Caco-2 (cell line): ENCODE results near the gene PTTG1IP2. TPM values are rescaled to one million over a fixed set of nuclear protein-coding genes. Genes with fewer than 3 reads are reported as not detected.

Source experiments
- BruUV-seq: library from RNA; stranded (reverse); fragments of 400-500 nt; replicated peaks from 2 replicates; lab custom pipeline; 2021; lab: Mats Ljungman, UMichigan
- CTCF ChIA-PET: fragments of 300-600 bp; sonication (Branson Sonifier 250); formaldehyde crosslinking; loops from one replicate; lab custom pipeline; 2022; ENCODE audit warnings: antibody characterized with exemption; lab: Charles Lee
- POLR2A ChIA-PET: fragments of 300-600 bp; sonication (Branson Sonifier 250); formaldehyde crosslinking; loops from one replicate; lab custom pipeline; 2022; ENCODE audit warnings: antibody characterized with exemption; lab: Charles Lee
- DNase-seq, 2 experiments: peaks; one replicate each; pipeline versions ENCODE4 v3.0.0 to v3.0.0-alpha.2; 2020 to 2022
- H3K27me3 ChIP-seq: replicated peaks from 2 replicates; pipeline ENCODE4 v1.6.0; 2011; ENCODE audit warnings: low read length; ENCODE audit not compliant: control insufficient read depth, insufficient read depth
- H3K36me3 ChIP-seq: 2 replicates; pipeline ENCODE4 v1.5.1; 2011; ENCODE audit warnings: low read length; ENCODE audit not compliant: control insufficient read depth, insufficient read depth
- H3K4me1 ChIP-seq: fragments of 250-450 bp; sonication (Bioruptor Pico); 2 replicates; pipeline ENCODE4 v1.5.1; 2020; ENCODE audit warnings: mild to moderate bottlenecking
- H3K4me3 ChIP-seq: 2 replicates; pipeline ENCODE4 v1.5.1; 2011; ENCODE audit warnings: low read depth, mild to moderate bottlenecking, control low read depth, low read length
- H3K9me3 ChIP-seq: fragments of 250-450 bp; sonication (Bioruptor Pico); 2 replicates; pipeline ENCODE4 v1.5.1; 2020; ENCODE audit warnings: mild to moderate bottlenecking, moderate library complexity
- H3K27ac Mint-ChIP-seq: one replicate; pipeline ENCODE4 v1.8.0; 2022; ENCODE audit warnings: mixed read lengths; ENCODE audit not compliant: unreplicated experiment
- H3K27me3 Mint-ChIP-seq: one replicate; pipeline ENCODE4 v1.8.0; 2022; ENCODE audit warnings: mixed read lengths; ENCODE audit not compliant: insufficient read depth, unreplicated experiment
- H3K36me3 Mint-ChIP-seq: one replicate; pipeline ENCODE4 v1.8.0; 2022; ENCODE audit warnings: mild to moderate bottlenecking, mixed read lengths; ENCODE audit not compliant: insufficient read depth, unreplicated experiment
- H3K4me1 Mint-ChIP-seq: one replicate; pipeline ENCODE4 v1.8.0; 2022; ENCODE audit warnings: low read depth, mixed read lengths; ENCODE audit not compliant: unreplicated experiment
- H3K4me3 Mint-ChIP-seq: one replicate; pipeline ENCODE4 v1.8.0; 2022; ENCODE audit warnings: mild to moderate bottlenecking, moderate library complexity, mixed read lengths; ENCODE audit not compliant: unreplicated experiment
- H3K9me3 Mint-ChIP-seq: one replicate; pipeline ENCODE4 v1.8.0; 2022; ENCODE audit warnings: mixed read lengths; ENCODE audit not compliant: unreplicated experiment
- CTCF ChIP-seq, 2 experiments: fragments of 200-600 bp in 1 of 2; IDR thresholded peaks; 1 replicate in 1 of 2; 2 replicates in 1 of 2; pipeline versions ENCODE4 v1.5.1 to v1.8.0; 2011 to 2022; ENCODE audit warnings: antibody characterized with exemption in 1 of 2, control low read depth in 1 of 2, inconsistent platforms in 1 of 2, low read depth in 1 of 2, low read length in 1 of 2, mild to moderate bottlenecking in 1 of 2, moderate library complexity in 1 of 2; ENCODE audit not compliant: insufficient read depth in 1 of 2, severe bottlenecking in 1 of 2, unreplicated experiment in 1 of 2
- intact Hi-C: fragments of 100-400 bp; cut with micrococcal nuclease; formaldehyde crosslinking; loops from one replicate; pipeline ENCODE4 v1.10.0; 2022; ENCODE audit not compliant: unreplicated experiment
- total RNA-seq: library from RNA; stranded (reverse); gene quantifications from 2 replicates; pipeline ENCODE4 v1.2.3, GENCODE V29; 2022

Gene PTTG1IP2
- total RNA-seq, 1 experiment from 2014 or later: not detected

- Mint-ChIP-seq H3K27me3 (peaks cover 10% of the 10 kb centered on the region), H3K9me3 (no peaks in the 10 kb centered on the region), H3K27ac (no peak overlapping the region), H3K4me3 (no peak overlapping the region), H3K36me3 (no peaks in the 10 kb centered on the region), H3K4me1 (no peaks in the 10 kb centered on the region)
- no peaks in the 10 kb centered on the region for H3K27me3 ChIP-seq
- ChIA-PET POLR2A (no interaction called here), CTCF (no interaction called here)
- no peak for TF ChIP-seq CTCF (IDR thresholded peaks at IDR 0.05; ENCODE audit: insufficient read depth in 1 of 2, low read depth in 1 of 2, low read length in 1 of 2, severe bottlenecking in 1 of 2, unreplicated experiment in 1 of 2)
- H3K36me3 ChIP-seq: no peaks in the 10 kb centered on the region
- H3K4me3 ChIP-seq: no peak overlapping the region
- intact Hi-C loops: no loop called here
- H3K9me3 ChIP-seq: no peaks in the 10 kb centered on the region
- H3K4me1 ChIP-seq: no peaks in the 10 kb centered on the region
- BruUV-seq: no TSS peak
- DNase-seq: no peak
Measured at GRCh38 chr7:90536449-90536848, 67.0 kb downstream of the PTTG1IP2 start.

- H3K36me3 Mint-ChIP-seq: no peaks in the 10 kb centered on the region
- Histone ChIP-seq H3K4me1 (no peaks in the 10 kb centered on the region), H3K4me3 (no peak overlapping the region), H3K36me3 (no peaks in the 10 kb centered on the region), H3K27me3 (no peaks in the 10 kb centered on the region), H3K9me3 (no peaks in the 10 kb centered on the region)
- H3K27me3 Mint-ChIP-seq: peaks cover 8% of the 10 kb centered on the region
- ChIA-PET POLR2A (no interaction called here), CTCF (no interaction called here)
- BruUV-seq: no TSS peak
- no peak overlapping the region for H3K27ac Mint-ChIP-seq
- no peak for DNase-seq
- H3K9me3 Mint-ChIP-seq: no peaks in the 10 kb centered on the region
- no peaks in the 10 kb centered on the region for H3K4me1 Mint-ChIP-seq
- intact Hi-C loops: no loop called here
- no peak overlapping the region for H3K4me3 Mint-ChIP-seq
- TF ChIP-seq CTCF (IDR thresholded peaks at IDR 0.05; ENCODE audit: insufficient read depth in 1 of 2, low read depth in 1 of 2, low read length in 1 of 2, severe bottlenecking in 1 of 2, unreplicated experiment in 1 of 2): no peak
Measured at GRCh38 chr7:90538405-90538804, 69.0 kb downstream of the PTTG1IP2 start.

- Mint-ChIP-seq H3K36me3 (no peaks in the 10 kb centered on the region), H3K27me3 (peaks cover 8% of the 10 kb centered on the region), H3K9me3 (no peaks in the 10 kb centered on the region), H3K4me3 (no peak overlapping the region), H3K27ac (no peak overlapping the region), H3K4me1 (no peaks in the 10 kb centered on the region)
- intact Hi-C loops: no loop called here
- H3K27me3 ChIP-seq: no peaks in the 10 kb centered on the region
- H3K9me3 ChIP-seq: no peaks in the 10 kb centered on the region
- H3K4me1 ChIP-seq: no peaks in the 10 kb centered on the region
- POLR2A ChIA-PET: no interaction called here
- no TSS peak for BruUV-seq
- CTCF ChIA-PET: no interaction called here
- TF ChIP-seq CTCF (IDR thresholded peaks at IDR 0.05; ENCODE audit: insufficient read depth in 1 of 2, low read depth in 1 of 2, low read length in 1 of 2, severe bottlenecking in 1 of 2, unreplicated experiment in 1 of 2): no peak
- DNase-seq: no peak
- H3K36me3 ChIP-seq: no peaks in the 10 kb centered on the region
- no peak overlapping the region for H3K4me3 ChIP-seq
Measured at GRCh38 chr7:90540406-90540805, 71.0 kb downstream of the PTTG1IP2 start.
